ENCODE measurements around the gene EFR3B.

The EFR3B gene

GRCh38 chr2:25184254-25184653 lies 142.4 kb downstream of the EFR3B start:
- DNase-seq (ENCODE audit: low read depth in 2 of 2) = no peak

GRCh38 chr2:25187729-25188350 lies 146.0 kb downstream of the EFR3B start:
- no peak for DNase-seq (ENCODE audit: low read depth in 2 of 2)

- no peak for DNase-seq (ENCODE audit: low read depth in 2 of 2)
Measured at GRCh38 chr2:25188405-25188804, 146.5 kb downstream of the EFR3B start.

GRCh38 chr2:25190536-25190935 lies 148.7 kb downstream of the EFR3B start:
- no peak for DNase-seq (ENCODE audit: low read depth in 2 of 2)

GRCh38 chr2:25194576-25195122 lies 152.8 kb downstream of the EFR3B start:
- DNase-seq (ENCODE audit: low read depth in 2 of 2) = no peak

- DNase-seq (ENCODE audit: low read depth in 2 of 2) = no peak
Measured at GRCh38 chr2:25197336-25198208, 155.7 kb downstream of the EFR3B start.

GRCh38 chr2:25198209-25198525 lies 156.3 kb downstream of the EFR3B start:
- no peak for DNase-seq (ENCODE audit: low read depth in 2 of 2)

GRCh38 chr2:25198576-25198975 lies 156.7 kb downstream of the EFR3B start:
- DNase-seq (ENCODE audit: low read depth in 2 of 2) = no peak

- no peak for DNase-seq (ENCODE audit: low read depth in 2 of 2)
Measured at GRCh38 chr2:25201265-25201664, 159.4 kb downstream of the EFR3B start.

- DNase-seq (ENCODE audit: low read depth in 2 of 2) = no peak
Measured at GRCh38 chr2:25201794-25202193, 159.9 kb downstream of the EFR3B start.

GRCh38 chr2:25202275-25202674 lies 160.4 kb downstream of the EFR3B start:
- no peak for DNase-seq (ENCODE audit: low read depth in 2 of 2)

GRCh38 chr2:25204190-25204838 lies 162.4 kb downstream of the EFR3B start:
- no peak for DNase-seq (ENCODE audit: low read depth in 2 of 2)

GRCh38 chr2:25207078-25207545 lies 165.2 kb downstream of the EFR3B start:
- DNase-seq (ENCODE audit: low read depth in 2 of 2) = no peak
